Stomach (tissue), 9 donors: Measurements from ENCODE around the gene FCN1. TPM values are rescaled to one million over a fixed set of nuclear protein-coding genes. Genes with fewer than 3 reads are reported as not detected.

Experiments
- DNase-seq, 2 donors: peaks; one replicate each; pipeline versions ENCODE4 v3.0.0 to v3.0.0-alpha.2; 2013 to 2019
- H3K27ac ChIP-seq, 5 donors: fragments of 200-600 bp in 4 of 5; sonication (generic) in 4 of 5; one replicate each; pipeline ENCODE4 v1.5.1; 2013 to 2019; ENCODE audit warnings: mild to moderate bottlenecking in 1 of 5, moderate library complexity in 1 of 5
- H3K27me3 ChIP-seq, 3 donors: fragments of 200-600 bp; sonication (generic); one replicate each; pipeline ENCODE4 v1.5.1; 2017 to 2019; ENCODE audit warnings: mixed run types in 1 of 3
- H3K36me3 ChIP-seq, 4 donors: fragments of 200-600 bp; sonication (generic); 1 replicate in 3 of 4; 2 replicates in 1 of 4; pipeline ENCODE4 v1.5.1; 2016 to 2019
- H3K4me1 ChIP-seq, 4 donors: fragments of 200-600 bp; sonication (generic); one replicate each; pipeline ENCODE4 v1.5.1; 2016 to 2019
- H3K4me3 ChIP-seq, 4 donors: fragments of 200-600 bp; sonication (generic) in 3 of 4; one replicate each; pipeline ENCODE4 v1.5.1; 2016 to 2019; ENCODE audit warnings: mild to moderate bottlenecking in 1 of 4
- H3K9me3 ChIP-seq, 4 donors: fragments of 200-600 bp; sonication (generic); one replicate each; pipeline ENCODE4 v1.5.1; 2016 to 2019
- CTCF ChIP-seq, 7 experiments: fragments of 450-650 bp in 4 of 7; fragments of 200-600 bp in 3 of 7; sonication (generic) in 3 of 7; IDR thresholded peaks; one replicate each; pipeline ENCODE4 v1.5.1; 2016 to 2019; ENCODE audit warnings: antibody characterized with exemption in 7 of 7, control low read depth in 2 of 7, mild to moderate bottlenecking in 1 of 7
- EP300 ChIP-seq: sonication (generic); formaldehyde crosslinking; IDR thresholded peaks from one replicate; pipeline ENCODE4 v1.6.1; 2017; ENCODE audit warnings: antibody characterized with exemption
- POLR2A ChIP-seq, 4 donors: fragments of 450-650 bp; IDR thresholded peaks; one replicate each; pipeline ENCODE4 v1.6.1; 2016; ENCODE audit warnings: antibody characterized with exemption in 4 of 4, control low read depth in 2 of 4, mild to moderate bottlenecking in 1 of 4, moderate library complexity in 1 of 4
- POLR2AphosphoS5 ChIP-seq, 3 donors: sonication (generic); formaldehyde crosslinking; IDR thresholded peaks; one replicate each; pipeline ENCODE4 v1.6.1; 2016; ENCODE audit warnings: antibody characterized with exemption in 3 of 3
- WGBS, 5 donors: extraction: QIAGEN DNeasy Blood & Tissue Kit in 3 of 5; methylation state at CpG; one replicate each; pipeline versions ENCODE4 v1.1.5 to v1.1.7; 2013 to 2018; 5-methylcytosine and 5-hydroxymethylcytosine counted together
- intact Hi-C: fragments of 100-400 bp; cut with DNase I; formaldehyde crosslinking; loops from one replicate; pipeline ENCODE4 v1.15.1; 2023; ENCODE audit warnings: low total_unique reads
- polyA plus RNA-seq, 3 donors: library from polyadenylated mRNA; stranded (reverse); fragments of 200-250 nt; gene quantifications; one replicate each; pipeline ENCODE4 v1.2.3, GENCODE V29; 2013
- total RNA-seq, 5 donors: library from RNA; depleted of rRNA; stranded (reverse); fragments of >200 nt; gene quantifications; one replicate each; pipeline versions ENCODE4 v1.1.0 to v1.2.3, GENCODE V29; 2014 to 2016
- donor health status: healthy with polysubstance abuse.
- donor health status: Bipolar disorder and iron deficiency.
- donor health status: healthy.

The FCN1 gene
- total and polyA plus RNA-seq, 8 donors = 0.38 to 2.8 (median 1.7) TPM; not detected in 4

DNA sequence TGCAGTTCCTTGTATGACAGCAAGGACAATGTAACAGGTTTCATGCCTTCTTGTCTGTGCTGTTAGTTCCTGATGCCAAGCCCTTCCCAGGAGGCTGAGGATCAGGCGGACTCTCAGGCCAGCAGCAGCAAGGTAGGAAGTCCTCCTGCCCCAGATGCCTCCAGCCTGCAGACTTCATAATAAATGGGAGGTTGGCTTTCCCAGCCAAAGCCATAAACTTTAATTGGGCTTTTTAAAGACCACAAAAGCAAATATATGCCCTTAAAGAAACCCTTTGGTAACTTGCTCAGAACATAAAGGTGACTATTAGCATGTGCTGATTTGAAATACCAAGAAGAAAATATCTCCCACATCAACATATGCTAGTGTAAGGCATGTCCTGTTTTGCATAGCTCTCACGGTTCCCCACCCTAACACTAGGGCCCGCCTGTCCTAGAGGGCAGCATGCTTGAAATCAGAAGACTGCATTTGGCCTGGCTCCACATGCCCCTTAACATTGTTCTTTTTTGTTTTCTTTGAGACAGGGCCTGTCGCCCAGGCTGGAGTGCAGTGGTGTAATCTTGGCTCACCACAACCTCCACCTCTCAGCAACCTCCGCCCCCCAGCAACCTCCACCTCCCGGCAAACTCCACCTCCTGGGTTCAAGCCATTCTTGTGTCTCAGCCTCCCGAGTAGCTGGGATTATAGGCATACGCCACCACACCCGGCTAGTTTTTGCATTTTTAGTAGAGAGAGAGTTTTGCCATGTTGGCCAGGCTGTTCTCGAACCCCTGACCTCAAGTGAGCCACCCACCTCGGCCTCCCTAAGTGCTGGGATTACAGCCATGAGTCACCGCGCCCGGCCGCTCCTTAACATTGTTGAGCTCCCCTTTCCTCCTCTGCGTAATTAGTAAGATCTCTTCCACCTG is 44.6 kb upstream of the FCN1 start:
- 60 to 66% (median 63%) methylated on average over 15 to 16 of the region's 16 CpGs for WGBS, 5 donors
- Histone ChIP-seq H3K36me3 (no peaks in the 10 kb centered on the region), H3K27me3 (peaks cover 0 to 82% (median 0%) of the 10 kb centered on the region in 3 donors), H3K4me3 (no peak overlapping the region), H3K4me1 (no peaks in the 10 kb centered on the region), H3K27ac (no peak overlapping the region), H3K9me3 (peaks cover 0 to 4% (median 0%) of the 10 kb centered on the region in 4 donors)
- DNase-seq = no peak
- intact Hi-C loops = no loop called here
- TF ChIP-seq POLR2A (IDR thresholded peaks at IDR 0.05) (no peak), EP300 (no peak)

GRCh38 chr9:134961331-134962064 is 43.8 kb upstream of the FCN1 start:
- TF ChIP-seq POLR2AphosphoS5 (IDR thresholded peaks at IDR 0.05) = no peak
- Histone ChIP-seq H3K4me3 (no peak overlapping the region), H3K27ac (no peak overlapping the region), H3K27me3 (peaks cover 0 to 74% (median 0%) of the 10 kb centered on the region in 3 donors), H3K9me3 (peaks cover 0 to 4% (median 0%) of the 10 kb centered on the region in 4 donors), H3K4me1 (no peaks in the 10 kb centered on the region), H3K36me3 (no peaks in the 10 kb centered on the region)
- intact Hi-C loops = no loop called here
- DNase-seq = no peak
- 63 to 74% (median 69%) methylated on average over 20 to 21 of the region's 21 CpGs for WGBS, 5 donors

DNA sequence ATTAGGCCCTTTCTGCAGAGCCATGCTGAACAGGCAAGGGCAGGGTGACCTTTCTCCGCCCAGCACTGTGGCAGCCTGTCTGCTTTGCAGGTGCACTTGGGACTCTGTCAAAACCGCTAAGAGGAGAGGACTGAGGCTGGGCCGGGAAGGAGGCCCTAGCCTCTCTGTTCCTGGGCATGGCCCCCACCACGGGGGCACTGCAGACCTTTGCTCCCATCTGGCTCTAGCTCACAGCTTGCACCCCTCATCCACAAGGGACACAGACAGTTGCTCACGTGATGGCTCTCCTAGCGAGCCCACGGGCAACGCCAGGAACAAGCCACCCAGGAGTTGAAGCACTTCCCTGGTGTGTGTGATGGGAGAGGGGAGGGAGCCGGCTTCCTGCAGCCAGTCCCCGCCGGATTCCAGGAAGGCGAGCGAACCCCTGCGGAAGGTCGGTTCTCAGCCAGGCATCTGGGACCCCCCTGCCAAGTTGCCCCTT is 43.0 kb upstream of the FCN1 start:
- intact Hi-C loops = no loop called here
- Histone ChIP-seq H3K27me3 (peaks cover 0 to 66% (median 0%) of the 10 kb centered on the region in 3 donors), H3K9me3 (peaks cover 0 to 4% (median 0%) of the 10 kb centered on the region in 4 donors), H3K27ac (no peak overlapping the region), H3K36me3 (no peaks in the 10 kb centered on the region), H3K4me3 (no peak overlapping the region), H3K4me1 (no peaks in the 10 kb centered on the region)
- 59 to 76% (median 75%) methylated on average over 9 to 15 of the region's 15 CpGs for WGBS, 5 donors
- no peak for TF ChIP-seq POLR2A (IDR thresholded peaks at IDR 0.05)
- no peak for TF ChIP-seq CTCF (IDR thresholded peaks at IDR 0.05)
- no peak for TF ChIP-seq EP300
- TF ChIP-seq POLR2AphosphoS5 (IDR thresholded peaks at IDR 0.05) = no peak
- no peak for DNase-seq

- H3K27me3 ChIP-seq = peaks cover 0 to 61% (median 0%) of the 10 kb centered on the region in 3 donors
- H3K36me3 ChIP-seq = no peaks in the 10 kb centered on the region
- H3K9me3 ChIP-seq = peaks cover 0 to 4% (median 0%) of the 10 kb centered on the region in 4 donors
- H3K4me1 ChIP-seq = no peaks in the 10 kb centered on the region
- H3K4me3 ChIP-seq = no peak overlapping the region
- intact Hi-C loops = no loop called here
- no peak overlapping the region for H3K27ac ChIP-seq
- 76 to 86% (median 81%) methylated on average over 8 to 9 of the region's 9 CpGs for WGBS, 5 donors
- TF ChIP-seq EP300 (no peak), POLR2A (IDR thresholded peaks at IDR 0.05) (no peak), POLR2AphosphoS5 (IDR thresholded peaks at IDR 0.05) (no peak), CTCF (IDR thresholded peaks at IDR 0.05) (no peak)
- no peak for DNase-seq
These were observed 42.2 kb upstream of the FCN1 start for GRCh38 chr9:134959971-134960310.
